SK-MEL-5 (cell line): ENCODE data around the gene TEX264. TPM values are rescaled to one million over a fixed set of nuclear protein-coding genes. Genes with fewer than 3 reads are reported as not detected.

Source experiments
- DNase-seq: peaks from one replicate; pipeline ENCODE4 v3.0.0-alpha.2; 2016; ENCODE audit warnings: low read depth, low spot score
- in situ Hi-C: cut with HindIII; loops from 2 replicates; pipeline ENCODE4 v1.10.0; 2016; ENCODE audit warnings: low sequenced_read_pairs, high pct_unique_total_duplicates, low pct_unique_long_range_greater_than_20kb
- total RNA-seq: library from RNA; depleted of rRNA; stranded (reverse); fragments of >200 nt; shearing (Covaris generic); gene quantifications from 2 replicates; pipeline ENCODE4 v1.2.3, GENCODE V29; 2014

TEX264 gene
- total RNA-seq, 1 experiment from 2014 or later, result 107 TPM

DNA sequence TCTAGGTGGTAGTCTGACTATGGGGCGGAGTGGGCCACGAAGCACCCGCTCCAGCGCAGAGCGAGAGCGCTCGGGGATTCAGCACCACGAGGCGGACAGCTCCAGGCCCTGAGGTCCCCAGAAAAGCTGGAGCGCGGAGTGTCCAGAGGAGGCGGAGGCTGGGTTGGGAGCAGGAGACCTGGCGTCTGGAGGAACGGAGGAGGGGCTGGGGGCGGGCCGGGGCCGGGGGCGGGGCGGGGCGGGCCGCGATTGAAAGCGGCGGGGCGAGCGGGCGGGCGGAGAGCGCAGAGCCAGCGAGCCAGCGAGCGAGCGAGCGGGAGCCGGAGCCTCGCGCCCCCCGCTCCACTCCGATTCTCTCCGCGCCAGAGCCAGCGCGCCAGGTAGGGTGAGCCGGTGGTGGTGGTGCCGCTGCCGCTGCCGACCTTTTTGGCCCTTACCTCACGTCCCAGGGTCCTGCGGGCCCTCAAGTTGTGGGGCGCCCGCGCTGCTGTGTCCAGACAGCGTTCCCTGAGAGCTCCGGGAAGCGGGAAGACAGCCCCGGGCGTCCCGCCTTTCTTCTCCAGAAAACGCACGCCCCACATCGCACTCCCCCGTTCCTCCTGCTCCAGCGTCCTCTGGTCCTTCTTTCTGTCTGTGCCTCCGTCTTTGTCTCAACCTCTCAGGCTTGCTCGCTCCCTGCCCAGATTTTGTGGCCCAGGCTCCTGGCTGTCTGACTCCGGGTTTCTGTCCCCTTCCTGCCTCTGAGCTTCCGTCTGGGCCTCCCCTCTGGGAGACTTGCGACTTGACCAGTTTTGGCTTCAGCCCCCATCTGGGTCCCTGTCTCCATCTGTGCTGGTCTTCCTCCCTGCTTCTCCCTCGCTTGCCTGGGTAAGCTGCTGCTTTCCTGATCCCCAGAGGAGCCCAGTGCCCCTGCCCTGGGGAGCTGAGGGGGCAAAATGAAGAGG is 36.0 kb downstream of the TEX264 start, which contains the start of gene GRM2:
Gene GRM2, plus strand, starts transcription at position 281 of the 944 bp plus-strand sequence. CDS start 1,916 bp downstream, outside the sequence.
- DNase-seq, result peak; percentile 45
- in situ Hi-C loops, result no loop called here

DNA sequence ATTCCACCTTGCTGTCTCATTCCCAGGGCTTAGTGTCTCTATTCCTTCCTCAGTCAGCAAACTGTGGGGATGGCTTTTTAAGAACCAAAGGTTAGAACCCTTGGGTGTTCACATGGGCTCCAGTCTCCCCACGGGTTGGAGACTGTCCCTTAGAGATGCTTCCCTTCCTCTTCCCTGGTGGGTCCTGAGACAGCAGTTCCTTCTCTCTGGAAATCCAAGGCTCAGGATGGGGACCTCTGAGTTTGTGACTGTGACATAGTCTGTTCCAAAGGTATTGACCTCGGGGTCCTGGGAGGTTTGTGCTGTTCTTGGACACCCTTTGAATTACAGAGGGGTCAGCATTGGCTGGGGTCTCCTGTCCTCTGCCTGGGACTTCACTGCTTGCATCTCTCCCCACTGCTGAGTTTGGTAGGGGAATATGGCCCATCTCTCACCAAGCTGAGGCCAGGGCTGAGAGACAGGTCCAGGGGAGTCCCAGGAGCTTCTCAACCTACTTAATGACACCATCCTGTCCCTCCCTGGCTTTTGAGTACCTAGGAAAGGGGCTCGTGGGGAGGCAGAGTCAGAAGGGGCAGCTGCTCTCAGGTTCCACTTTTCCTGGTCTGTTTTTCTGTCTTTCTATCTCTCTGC is 37.3 kb downstream of the TEX264 start:
- no peak for DNase-seq
- in situ Hi-C loops, result no loop called here

DNA sequence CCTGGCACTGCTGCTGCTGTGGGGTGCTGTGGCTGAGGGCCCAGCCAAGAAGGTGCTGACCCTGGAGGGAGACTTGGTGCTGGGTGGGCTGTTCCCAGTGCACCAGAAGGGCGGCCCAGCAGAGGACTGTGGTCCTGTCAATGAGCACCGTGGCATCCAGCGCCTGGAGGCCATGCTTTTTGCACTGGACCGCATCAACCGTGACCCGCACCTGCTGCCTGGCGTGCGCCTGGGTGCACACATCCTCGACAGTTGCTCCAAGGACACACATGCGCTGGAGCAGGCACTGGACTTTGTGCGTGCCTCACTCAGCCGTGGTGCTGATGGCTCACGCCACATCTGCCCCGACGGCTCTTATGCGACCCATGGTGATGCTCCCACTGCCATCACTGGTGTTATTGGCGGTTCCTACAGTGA is 38.0 kb downstream of the TEX264 start:
- in situ Hi-C loops, result no loop called here
- no peak for DNase-seq

DNA sequence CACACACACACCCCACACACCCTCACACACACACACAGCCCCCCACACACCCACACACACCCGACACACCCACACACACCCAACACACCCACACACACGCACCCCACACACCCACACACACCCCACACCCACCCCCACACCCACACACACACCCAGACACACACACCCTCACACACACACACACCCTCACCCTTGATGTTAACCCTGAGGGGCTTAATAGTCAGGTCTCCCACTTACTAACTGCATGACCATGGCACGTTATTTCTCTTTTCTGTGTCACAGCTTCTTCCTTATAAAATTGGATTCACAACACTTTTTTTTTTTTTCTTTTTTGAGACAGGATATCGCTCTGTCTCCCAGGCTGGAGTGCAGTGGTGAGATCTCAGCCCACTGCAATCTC is 38.6 kb downstream of the TEX264 start:
- in situ Hi-C loops, result no loop called here
- DNase-seq, result no peak

DNA sequence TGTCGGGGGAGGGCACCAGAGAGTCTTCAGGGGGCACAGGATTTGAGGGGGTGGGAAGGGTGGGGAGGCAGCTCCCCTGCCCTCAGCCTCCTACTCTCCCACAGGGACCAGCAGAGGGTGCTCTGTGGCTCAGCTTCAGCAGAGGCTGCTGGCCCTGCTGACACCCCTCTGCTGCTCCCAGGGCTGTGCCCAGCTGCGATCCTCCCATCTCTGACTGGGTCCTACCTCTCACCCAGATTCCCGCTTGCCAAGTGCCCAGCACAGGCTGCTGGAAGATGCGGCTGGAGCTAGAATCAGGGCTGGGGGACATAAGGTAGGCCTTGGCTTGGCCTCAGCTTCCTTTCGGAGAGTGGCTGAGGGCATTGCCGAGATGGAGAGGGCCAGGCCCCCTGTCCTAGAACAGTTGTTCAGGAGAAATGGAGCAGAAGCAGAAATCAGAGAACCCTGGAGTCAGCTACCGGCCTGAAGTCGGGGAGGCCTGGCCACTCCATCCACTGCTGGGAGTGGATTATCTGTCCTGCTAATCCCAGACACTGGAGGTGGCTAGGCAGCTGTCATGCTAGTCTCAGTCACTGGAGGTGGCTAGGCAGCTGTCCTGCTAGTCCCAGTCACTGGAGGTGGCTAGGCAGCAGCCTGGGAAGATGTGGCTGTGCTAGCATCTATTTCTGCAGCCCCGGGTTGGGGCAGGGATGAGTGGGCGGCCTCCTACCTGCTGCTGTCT is 39.7 kb downstream of the TEX264 start:
- DNase-seq, result peak; percentile 46

DNA sequence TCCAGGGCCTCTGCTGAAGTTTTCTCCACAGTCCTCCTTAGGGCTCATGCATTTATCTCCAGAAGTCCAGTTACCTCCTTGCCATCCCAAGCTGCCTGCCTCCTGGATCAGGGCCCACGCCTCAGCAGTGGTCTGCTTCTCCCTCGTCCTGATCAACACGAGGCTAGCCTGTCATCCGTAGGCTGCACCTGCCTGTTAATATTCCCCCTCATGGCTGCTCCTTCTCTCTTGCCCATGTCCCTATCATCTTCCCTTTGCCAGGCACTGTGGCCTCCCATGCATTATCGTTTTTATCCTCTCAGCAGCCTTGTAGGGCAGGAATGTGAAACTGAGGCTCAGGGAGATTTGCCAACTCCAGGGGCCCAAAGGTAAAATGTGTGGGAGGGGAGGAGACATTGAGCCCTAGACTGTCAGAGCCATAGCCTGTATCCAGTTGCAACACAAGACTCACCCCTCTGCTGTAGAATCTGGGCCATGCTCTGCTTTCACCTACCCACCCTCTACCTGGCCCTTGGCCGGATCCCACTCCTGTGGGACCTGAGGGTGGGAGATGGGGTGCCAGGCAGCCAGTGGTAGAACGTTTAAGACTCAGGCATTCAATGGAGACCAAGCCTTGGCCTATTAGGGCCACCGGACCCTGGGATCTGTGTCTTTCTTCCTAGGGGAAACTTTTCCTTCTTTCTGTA is 40.4 kb downstream of the TEX264 start:
- no peak for DNase-seq

More for the DNA sequence above, 39.7 kb downstream of the TEX264 start:
- in situ Hi-C loops, result no loop called here

DNA sequence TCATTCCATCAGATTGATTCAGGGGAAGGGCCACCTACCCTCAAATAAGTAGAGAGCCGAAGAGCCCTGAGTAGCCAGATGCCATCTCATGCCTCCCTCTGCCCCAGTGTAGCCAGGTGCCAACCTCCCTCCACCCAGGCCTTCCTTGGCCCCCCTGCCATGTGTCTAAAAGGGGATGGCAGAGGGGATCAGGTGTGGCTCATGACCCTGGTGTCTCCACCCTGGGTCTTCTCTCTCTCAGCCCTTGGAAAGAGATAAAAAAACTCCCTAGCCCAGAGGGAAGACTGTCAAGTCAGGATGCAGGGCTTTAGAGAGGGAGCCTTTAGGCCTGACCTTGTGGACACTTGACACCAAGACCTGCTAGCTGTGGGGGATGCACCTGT is 41.0 kb downstream of the TEX264 start:
- DNase-seq, result no peak
- in situ Hi-C loops, result no loop called here

More for the DNA sequence above, 40.4 kb downstream of the TEX264 start:
- in situ Hi-C loops, result no loop called here

DNA sequence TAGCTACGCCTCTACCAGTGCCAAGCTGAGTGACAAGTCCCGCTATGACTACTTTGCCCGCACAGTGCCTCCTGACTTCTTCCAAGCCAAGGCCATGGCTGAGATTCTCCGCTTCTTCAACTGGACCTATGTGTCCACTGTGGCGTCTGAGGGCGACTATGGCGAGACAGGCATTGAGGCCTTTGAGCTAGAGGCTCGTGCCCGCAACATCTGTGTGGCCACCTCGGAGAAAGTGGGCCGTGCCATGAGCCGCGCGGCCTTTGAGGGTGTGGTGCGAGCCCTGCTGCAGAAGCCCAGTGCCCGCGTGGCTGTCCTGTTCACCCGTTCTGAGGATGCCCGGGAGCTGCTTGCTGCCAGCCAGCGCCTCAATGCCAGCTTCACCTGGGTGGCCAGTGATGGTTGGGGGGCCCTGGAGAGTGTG is 41.5 kb downstream of the TEX264 start:
- in situ Hi-C loops, result no loop called here
- no peak for DNase-seq

DNA sequence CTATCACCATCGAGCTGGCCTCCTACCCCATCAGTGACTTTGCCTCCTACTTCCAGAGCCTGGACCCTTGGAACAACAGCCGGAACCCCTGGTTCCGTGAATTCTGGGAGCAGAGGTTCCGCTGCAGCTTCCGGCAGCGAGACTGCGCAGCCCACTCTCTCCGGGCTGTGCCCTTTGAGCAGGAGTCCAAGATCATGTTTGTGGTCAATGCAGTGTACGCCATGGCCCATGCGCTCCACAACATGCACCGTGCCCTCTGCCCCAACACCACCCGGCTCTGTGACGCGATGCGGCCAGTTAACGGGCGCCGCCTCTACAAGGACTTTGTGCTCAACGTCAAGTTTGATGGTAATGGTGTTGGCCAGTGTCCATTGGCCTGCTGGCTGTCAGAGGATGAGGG is 41.9 kb downstream of the TEX264 start:
- in situ Hi-C loops, result no loop called here
- DNase-seq, result no peak

DNA sequence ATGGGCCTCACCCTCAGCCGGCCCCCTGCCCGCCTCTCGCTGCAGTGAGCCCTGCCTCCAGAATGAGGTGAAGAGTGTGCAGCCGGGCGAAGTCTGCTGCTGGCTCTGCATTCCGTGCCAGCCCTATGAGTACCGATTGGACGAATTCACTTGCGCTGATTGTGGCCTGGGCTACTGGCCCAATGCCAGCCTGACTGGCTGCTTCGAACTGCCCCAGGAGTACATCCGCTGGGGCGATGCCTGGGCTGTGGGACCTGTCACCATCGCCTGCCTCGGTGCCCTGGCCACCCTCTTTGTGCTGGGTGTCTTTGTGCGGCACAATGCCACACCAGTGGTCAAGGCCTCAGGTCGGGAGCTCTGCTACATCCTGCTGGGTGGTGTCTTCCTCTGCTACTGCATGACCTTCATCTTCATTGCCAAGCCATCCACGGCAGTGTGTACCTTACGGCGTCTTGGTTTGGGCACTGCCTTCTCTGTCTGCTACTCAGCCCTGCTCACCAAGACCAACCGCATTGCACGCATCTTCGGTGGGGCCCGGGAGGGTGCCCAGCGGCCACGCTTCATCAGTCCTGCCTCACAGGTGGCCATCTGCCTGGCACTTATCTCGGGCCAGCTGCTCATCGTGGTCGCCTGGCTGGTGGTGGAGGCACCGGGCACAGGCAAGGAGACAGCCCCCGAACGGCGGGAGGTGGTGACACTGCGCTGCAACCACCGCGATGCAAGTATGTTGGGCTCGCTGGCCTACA is 44.4 kb downstream of the TEX264 start:
- in situ Hi-C loops, result no loop called here
- no peak for DNase-seq

DNA sequence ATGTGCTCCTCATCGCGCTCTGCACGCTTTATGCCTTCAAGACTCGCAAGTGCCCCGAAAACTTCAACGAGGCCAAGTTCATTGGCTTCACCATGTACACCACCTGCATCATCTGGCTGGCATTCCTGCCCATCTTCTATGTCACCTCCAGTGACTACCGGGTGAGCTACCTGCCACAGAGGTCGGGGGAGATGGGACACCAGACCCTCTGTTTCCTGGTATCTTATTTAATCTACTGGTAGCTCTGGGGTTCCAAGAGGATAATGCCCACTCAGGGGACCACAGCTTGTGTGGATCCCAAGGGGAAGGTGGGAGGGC is 44.9 kb downstream of the TEX264 start:
- in situ Hi-C loops, result no loop called here
- no peak for DNase-seq

DNA sequence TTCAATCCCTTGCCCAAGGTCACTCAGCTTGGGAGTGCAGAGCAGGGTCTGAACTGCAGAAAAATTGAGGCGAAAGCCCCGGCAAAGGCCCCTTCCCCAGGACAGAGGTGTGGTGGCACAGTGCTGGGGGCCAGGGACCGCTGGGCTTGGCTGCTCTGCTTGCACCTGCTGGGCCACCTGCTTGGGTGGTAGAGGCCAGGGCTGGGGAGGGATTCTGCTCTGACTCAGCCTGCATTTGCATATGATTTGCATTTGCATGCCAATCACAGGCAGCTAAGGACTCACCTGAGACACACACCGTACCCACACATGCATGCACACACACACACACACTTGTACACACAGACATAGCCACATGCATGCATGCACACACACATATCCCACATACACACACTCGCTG is 45.8 kb downstream of the TEX264 start:
- in situ Hi-C loops, result no loop called here
- DNase-seq, result no peak

DNA sequence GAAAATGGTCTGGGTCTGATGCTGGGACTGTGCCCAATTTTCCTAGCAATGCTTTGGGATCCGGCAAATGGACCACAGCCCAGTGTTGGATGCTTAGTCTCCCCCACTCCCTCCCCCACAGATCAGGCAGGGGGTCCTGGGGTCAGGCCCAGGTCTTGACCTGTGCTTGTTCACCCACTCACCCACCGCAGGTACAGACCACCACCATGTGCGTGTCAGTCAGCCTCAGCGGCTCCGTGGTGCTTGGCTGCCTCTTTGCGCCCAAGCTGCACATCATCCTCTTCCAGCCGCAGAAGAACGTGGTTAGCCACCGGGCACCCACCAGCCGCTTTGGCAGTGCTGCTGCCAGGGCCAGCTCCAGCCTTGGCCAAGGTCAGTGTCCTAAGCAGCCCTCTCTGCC is 46.4 kb downstream of the TEX264 start:
- in situ Hi-C loops, result no loop called here
- no peak for DNase-seq

DNA sequence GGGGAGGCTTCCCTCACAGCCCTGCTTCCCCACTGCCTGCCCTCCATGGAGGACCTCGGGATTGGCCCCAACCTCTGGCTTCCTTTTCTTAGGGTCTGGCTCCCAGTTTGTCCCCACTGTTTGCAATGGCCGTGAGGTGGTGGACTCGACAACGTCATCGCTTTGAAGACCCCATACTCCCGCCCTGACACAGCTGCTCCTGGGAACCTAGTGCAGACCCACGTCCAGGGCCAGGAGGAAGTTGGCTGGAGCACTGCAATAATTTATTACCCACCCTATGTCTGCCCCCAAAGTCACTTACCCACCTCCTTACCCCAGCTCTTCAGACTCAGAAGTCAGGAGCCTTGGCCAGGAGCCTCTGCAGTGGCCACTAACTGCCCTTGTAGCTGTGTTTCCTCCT is 46.9 kb downstream of the TEX264 start:
- in situ Hi-C loops, result no loop called here
- DNase-seq, result no peak

DNA sequence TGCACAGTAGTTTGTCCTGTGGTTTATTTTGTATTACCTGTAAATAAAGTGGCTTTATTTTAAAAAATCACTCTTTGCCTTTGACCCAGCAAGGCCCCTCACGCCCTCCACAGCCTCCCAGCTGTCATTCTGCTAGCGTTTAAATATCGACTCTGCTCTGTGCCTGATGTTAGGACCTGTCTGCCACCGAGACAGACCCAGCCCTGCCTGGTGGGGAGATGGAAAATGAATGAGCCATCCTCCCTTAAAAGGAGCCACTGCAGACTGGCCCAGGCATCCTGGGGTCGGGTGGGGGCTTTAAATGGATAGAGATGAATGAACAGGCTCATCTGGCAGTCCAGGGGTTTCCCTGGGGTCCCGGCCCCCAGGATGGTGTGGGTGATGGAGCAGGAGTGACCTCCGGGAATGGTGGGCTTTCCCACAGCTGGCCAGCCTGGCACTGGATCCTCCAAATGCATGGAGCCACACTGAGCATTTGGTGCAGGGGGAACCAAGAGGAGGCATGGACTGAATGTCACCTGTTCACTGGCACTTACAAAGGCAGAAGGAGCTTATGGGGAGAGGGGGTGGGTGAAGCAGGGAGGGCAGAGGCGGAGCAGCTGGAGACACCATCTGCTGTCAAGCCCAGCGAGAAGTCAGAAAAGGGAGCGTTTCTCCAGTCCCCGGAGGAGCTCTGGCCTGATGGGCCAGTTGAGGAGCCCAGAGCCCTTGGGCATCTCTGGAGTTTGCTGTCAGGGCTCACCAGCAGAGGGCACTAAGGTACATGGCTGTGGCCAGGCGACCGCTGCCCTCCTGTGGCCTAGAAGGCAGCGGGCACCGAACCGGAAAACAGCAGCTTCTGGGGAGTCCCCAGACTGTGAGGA is 47.7 kb downstream of the TEX264 start:
- in situ Hi-C loops, result no loop called here
- DNase-seq, result peak; percentile 81

DNA sequence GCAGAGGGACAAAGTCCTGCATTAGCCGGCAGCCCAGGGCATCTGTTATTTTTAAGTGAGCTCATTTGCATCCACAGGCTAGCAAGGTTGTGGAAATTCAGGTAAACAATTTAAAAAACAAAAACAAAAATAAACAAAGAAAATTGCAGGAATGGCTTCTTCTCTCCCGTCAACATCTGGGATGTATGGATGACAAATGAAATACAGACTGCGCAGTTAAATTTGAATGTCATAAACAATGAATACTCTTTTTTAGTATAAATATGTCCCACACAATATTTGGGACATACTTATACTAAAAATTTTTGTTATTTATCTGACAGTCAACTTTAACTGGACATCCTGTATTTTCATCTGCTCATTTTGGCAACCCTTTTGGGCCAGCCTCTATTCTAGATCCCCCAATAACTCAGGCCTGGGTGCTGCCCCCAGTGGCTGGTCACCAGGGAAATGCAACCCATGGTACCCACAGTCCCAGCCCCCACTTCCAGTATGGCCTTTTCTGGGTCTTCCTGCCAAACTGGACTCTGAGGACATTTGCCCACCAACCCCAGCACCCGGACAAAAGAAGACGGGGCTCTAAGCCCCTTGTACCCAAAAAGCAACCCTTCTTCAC is 48.5 kb downstream of the TEX264 start:
- in situ Hi-C loops, result no loop called here

More for the DNA sequence above, 48.5 kb downstream of the TEX264 start:
- no peak for DNase-seq
